Posterior vena cava (tissue), 2 donors: ENCODE measurements around the gene PLEKHA3. TPM values are rescaled to one million over a fixed set of nuclear protein-coding genes. Genes with fewer than 3 reads are reported as not detected.
"Not testable (repeated sequence)": the region's sequence is repeated elsewhere in the genome, so short reads cannot be mapped to it uniquely, and the experiment has no call there.

Source experiments
- DNase-seq: peaks from one replicate; pipeline ENCODE4 v3.0.0-alpha.2; 2020; ENCODE audit warnings: low spot score
- intact Hi-C, 2 donors: fragments of 100-400 bp; cut with DNase I; formaldehyde crosslinking; loops; one replicate each; pipeline versions ENCODE4 v1.14.1 to v1.14.2; 2022 to 2023
- long read RNA-seq, 2 donors: library from polyadenylated mRNA; unstranded; transcript quantifications; one replicate each; pipeline ENCODE4 v2.0.0, GENCODE V29; 2020 to 2021
- total RNA-seq, 2 donors: library from RNA; stranded (reverse); fragmentation: NEBNext Ultra II Directional; extraction: Animal tissue kit (Norgen Biotek cat#: 25700); gene quantifications; one replicate each; pipeline ENCODE4 v1.2.1, GENCODE V29; 2021
- donor health status: DM: yes; HTN: yes; CAD: no.
- donor health status: DM: yes; HTN: yes; CAD: no.

The PLEKHA3 gene
- total RNA-seq = 10 to 100 TPM; 37.2 to 45.1 TPM
- long read RNA-seq, donor 1, full-length matches to known transcripts = 13 of 20 reads
- long read RNA-seq, donor 1, partial matches to known transcripts = 1 of 20 reads
- long read RNA-seq, donor 1, other reads (novel, unspliced or antisense) = 6 of 20 reads
- long read RNA-seq, donor 2, full-length matches to known transcripts = 4 of 11 reads
- long read RNA-seq, donor 2, partial matches to known transcripts = 3 of 11 reads
- long read RNA-seq, donor 2, other reads (novel, unspliced or antisense) = 4 of 11 reads

DNA sequence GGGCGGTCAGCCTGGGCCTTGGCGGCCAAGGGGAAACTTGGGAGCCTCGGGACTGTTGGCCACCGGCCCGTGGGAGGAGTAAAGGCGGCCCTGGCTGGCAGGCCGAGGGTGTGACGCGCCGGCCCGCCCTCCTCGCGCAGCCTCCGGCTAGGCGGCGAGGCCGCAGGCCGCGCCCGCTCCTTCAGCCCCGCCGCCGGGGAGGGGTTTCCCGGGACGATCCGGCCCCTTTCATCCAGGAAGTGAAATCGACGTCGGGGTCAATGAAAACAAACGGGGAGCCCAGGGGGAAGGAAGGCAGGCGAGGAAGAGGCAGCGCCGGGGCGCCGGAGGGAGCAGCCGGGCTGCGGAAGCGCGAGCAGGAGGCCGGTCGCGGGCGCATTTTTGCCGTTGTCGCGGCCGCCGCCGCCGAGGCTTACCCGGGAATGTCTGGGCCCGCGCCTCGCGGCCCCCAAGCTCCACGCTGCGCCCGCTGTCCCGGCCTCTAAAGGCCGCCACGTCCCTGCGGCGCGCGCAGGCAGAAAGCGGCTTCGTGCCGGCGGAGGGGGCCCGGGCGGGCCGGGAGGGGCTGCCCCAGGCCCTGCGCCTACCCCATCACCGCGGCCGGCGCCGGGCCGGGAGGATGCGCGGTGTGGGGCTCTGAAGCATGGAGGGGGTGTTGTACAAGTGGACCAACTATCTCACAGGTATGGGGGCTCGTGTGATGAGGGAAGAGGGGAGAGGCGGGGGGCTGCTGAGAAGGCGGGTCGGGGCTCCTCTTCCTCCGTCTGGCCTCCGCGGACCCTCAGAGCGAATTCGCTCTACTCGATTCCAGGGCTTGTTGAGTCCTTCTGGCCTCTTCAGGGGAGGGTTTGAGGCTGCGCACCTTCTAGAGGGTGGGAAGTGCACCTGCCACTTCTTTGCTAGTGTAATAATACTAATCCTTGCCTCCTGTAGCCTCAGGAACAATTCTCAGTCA is at the start of gene PLEKHA3:
TSS of gene PLEKHA3 (plus strand) at position 231 of the 955 bp plus-strand sequence. CDS start at position 644, 413 bp downstream.
- intact Hi-C loops = no loop called here
- DNase-seq = peak; percentile 99

DNA sequence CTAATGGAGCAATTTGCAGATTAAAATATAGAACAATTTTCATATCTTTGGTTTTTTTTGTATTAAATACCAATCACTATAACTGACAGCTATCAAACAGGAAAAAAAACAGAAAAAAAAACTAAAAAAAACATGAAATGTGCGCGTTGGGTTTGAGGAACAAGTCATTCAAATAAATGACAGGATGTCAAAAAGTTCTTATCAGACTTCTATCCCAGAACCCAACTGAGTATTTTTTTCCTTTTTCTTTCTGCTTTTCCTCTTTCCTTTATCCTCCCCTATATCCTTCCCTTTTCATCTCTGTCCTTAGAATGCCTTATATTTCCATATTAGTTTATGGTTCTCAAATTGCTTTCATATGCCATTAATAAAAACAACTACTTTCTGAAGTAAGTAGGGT is 43.6 kb upstream of the PLEKHA3 start:
- no peak for DNase-seq
- intact Hi-C loops = no loop called here

DNA sequence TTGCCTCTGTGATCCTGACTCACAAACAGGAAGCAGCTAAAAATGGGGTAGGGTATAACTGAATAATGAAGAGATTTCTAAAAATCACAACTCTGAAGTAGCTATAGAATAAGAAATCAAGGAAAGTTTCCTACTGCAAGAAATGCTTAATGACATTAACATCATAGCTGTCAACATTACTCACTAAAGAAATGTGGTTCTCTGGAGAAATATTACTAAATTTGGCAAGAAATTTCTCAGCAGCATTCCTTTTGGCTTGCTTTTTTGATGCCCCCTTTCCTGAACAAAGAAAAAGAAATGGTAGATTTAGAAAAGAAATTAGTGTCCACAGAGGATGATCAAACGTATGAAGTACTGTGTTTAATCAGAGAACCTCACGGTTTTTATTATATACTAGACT is 38.8 kb upstream of the PLEKHA3 start:
- no peak for DNase-seq
- intact Hi-C loops = no loop called here

DNA sequence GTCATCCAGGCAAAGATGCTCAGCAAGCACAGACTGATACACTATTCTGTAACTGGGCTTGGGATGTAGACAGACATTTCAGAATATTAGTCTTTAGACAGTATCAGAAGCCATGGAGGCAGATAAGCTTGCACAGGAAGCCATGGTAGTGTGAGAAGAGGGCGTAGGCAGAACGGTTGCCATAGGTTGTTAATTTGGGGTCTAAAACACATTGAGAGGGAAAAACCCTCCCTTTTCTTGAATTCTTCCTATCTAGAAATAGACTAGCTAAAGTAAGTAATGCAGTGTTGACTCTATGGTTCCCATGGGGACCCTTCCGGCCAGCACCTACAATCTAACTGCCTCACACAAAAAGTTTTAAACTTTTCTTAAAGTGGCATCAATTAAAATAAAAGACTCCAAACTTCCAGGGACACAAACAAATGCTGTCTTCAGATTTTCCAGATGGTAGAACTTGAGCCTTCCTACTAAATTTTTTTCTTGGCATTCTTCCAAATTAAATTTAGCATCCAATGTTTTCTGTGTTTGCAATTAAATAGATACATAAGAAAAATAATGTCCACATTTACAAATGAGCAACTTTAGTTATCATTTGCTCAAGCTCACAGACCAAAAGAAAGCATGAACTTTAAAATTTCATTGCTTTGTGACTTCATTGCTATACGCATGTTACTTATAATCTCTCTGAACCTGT is 31.1 kb upstream of the PLEKHA3 start:
- no peak for DNase-seq
- intact Hi-C loops = no loop called here

DNA sequence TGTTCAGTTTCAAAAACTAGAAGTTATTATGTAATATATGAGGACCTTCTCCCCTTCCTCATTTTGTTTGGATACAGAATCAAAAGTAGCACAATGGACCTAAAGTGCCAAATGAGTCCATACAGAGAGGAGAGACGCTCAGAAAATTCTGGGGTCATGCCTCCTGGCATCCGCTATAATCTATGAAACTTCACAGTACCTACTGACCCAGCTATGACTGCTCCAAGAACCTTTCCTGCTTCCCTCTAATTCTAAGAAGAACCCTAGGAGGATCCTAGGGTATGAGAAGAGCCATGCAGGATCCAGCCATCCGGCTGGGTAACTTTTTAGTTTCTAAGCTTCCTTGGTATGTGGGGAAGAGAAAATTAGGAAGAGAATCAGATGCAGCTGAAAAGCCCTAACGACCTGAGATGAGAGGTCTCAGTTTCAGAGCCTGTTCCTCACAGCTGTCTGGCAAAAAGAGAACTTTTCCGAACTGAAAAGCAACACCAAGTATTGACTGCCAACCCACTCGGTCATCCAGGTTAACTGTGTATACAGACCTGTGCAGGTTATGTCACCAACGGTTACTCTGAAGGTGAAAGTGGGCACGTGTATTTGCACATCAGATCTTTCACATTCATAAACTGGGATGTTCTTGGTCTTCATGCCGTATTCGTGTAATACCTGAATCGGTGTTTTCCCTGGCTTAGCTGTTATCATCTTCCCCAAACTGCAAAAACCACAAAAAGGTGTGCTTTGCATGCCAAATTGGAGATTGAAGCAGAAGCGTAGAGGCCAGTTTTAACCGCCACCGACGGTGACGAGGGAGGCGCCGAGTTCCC is 30.3 kb upstream of the PLEKHA3 start:
- intact Hi-C loops = no loop called here
- no peak for DNase-seq

DNA sequence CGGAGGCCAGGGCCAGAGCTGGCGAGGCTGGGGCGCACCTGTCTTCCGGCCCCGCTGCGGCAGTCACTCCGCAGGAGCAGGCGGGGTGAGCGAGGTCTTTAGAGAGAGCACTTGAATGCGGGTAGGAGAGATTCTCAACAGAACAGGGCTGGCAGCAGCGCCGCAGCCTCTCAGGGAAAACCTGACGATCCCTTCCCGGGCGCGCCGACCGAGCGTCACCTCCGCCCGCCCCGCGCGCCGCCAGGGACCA is 29.8 kb upstream of the PLEKHA3 start:
- DNase-seq = no peak
- intact Hi-C loops = no loop called here

DNA sequence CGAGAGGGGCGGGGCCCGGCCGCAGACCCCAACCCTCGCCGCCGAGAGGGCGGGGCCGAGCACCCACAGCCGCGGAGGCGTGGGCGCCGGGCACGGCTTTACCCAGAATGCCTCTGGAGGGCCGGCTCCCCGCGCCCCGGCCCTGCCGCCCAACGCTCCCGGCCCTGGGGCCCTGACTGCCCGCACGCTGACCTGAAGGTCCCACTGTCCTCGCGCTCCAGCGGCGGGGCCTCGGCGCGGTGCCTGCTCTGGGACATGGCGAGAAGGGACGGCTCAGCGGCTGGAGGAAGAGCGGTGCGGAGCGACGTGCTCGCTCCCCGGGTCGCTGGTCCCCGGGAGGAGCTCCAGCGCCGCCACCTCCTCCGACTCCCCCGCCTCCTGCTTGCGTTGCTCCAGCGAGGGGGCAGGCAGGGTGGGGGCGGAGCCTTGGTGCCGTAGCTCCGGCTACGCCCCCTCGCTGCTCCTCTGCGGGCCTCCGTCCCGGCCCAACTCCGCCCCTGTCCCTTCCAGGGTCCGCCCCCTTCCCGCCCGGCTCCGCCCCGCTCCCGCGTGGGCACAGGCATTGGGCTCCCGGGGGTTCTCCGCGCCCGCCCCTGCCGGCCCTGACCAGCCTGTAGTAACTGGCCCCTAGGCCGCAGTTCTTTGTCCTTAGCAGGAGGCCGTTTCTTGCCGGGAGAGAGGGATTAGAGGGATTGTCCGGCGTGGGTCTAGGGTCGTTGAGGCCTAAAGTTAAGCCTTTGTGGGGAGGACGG is 29.3 kb upstream of the PLEKHA3 start, which contains the start of the genes PJVK and PRKRA:
TSS of gene PJVK (plus strand) at position 605 of the 752 bp plus-strand sequence. CDS start 2,032 bp downstream, outside the sequence.
TSS of gene PRKRA (minus strand) at position 402 of the 752 bp plus-strand sequence. CDS start at position 257, 145 bp downstream.
- peak; percentile 100 for DNase-seq
- intact Hi-C loops = no loop called here

DNA sequence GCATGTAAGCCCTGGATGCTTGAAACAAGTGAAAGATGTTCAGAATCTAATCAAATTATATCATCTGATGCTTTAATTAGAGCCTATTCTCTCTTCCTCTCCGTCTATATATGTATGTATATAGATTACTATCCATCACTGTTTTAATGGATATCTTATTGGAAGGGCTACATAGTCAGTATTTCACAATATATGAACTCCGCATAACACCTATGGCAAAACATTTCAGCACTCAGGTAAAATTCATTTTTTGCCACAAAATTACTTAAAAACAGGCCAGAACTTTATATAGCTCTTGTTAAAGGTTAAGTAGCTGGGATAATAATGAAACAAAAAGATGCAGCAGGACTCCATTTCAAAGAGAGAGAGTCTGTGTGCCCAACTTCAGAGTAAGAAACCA is 27.9 kb upstream of the PLEKHA3 start:
- intact Hi-C loops = no loop called here
- no peak for DNase-seq

DNA sequence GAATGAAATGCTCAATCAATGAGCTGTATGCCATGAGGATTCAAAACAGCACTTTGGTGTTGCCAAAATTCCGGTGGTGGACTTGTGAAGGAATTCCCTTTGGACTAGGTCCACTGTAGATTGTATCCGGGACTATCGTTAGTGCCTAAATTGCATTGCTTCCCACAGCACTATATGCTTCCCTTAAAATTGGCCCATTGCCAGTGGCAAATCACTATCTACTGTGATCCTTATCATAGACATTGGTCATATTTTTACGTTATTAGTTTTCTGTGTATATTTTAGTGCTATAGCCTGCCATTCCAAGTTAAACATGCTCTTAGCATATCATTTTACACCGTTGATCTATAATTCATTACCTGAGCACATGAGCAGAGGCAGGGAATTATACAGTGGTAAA is 27.4 kb upstream of the PLEKHA3 start:
- intact Hi-C loops = no loop called here
- no peak for DNase-seq

DNA sequence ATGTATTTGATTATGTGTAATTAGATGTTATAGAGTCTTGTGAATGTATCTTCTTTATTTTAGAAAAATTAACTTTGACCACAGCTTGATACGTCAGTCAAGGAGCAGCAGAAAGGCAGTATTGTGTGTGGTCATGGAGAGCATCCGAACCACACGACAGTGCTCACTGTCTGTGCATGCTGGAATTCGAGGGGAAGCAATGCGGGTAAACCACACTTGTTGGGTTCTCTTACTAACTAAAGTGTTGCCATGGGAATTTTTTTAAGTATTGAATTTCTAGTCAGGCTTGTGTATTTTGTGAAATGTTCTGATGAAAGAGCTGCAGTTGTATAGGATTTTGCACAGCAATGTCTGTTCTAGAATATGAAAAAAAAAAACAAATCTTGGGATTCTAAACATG is 24.3 kb upstream of the PLEKHA3 start:
- intact Hi-C loops = loop anchor here in 1 of 2 donors (2.0 kb wide), 1 partner anchor 23 kb away; the partner anchor contains the start of gene FKBP7
- DNase-seq = no peak

DNA sequence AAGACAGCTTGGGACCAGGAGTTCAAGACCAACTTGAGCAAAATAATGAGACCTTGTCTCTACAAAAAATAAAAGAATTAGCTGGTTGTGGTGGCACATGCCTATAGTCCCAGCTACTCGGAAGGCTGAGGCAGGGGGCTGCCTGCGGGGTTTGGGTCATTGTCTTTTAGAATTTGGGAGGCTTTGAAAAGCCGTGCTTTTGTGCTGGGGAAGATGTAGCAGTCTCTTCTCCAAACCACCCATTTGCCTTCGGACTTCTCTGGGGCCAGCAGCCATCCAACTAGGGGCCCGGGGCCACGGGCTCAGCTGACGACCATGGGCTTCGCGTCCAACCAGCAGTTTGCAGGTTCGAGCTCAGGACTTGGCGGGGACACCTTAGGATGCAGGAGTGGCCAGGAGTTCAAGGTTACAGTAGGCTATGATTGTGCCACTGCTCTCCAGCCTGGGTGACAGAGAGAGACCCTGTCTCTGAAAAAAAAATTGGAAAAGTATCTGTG is 22.8 kb upstream of the PLEKHA3 start:
- no peak for DNase-seq
- intact Hi-C loops = no loop called here

DNA sequence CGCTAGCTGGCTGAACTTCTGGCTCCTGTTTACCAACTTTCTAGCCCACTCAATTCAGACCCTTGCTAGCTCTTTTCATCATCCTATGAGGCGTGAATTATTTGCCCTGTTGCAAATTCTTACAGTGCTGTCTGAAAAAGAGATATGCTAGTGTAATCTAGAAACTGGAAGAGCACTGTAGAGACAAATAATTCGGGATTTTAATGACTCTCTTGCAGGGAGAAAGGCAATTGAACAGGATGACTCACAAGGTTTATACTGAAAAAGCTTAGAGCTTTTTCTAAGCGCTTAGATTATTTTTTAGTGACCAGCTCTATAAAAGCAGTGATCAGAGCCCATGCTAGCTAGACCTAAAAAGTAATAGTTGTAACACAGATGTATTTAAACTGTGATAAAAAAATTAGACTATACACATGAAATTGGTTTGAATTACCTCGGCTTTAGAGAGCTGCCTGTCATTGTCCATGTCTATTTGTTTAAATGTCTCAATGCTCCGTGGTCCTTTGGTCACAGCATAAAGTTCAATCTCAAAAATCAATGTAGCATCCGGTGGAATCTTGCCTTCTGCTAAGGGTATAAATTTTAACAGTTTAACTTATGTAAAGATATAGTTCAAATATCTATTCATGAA is 10.9 kb upstream of the PLEKHA3 start:
- DNase-seq = no peak
- intact Hi-C loops = no loop called here

DNA sequence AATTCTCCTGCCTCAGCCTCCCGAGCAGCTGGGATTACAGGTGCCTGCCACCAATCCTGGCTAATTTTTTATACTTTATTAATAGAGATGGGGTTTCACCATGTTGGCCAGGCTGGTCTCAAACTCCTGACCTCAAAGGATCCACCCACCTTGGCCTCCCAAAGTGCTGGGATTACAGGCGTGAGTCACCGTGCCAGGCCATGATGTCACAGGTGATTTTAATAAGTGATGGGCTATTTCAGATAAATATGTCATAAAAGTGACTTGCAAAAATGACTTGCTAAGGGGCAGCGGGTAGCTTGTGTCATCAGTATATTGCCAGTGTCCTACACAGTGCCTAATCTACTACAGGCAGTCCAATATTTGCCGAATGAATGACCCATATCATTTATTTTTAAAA is 8.9 kb upstream of the PLEKHA3 start:
- DNase-seq, intact Hi-C loops: not testable (repeated sequence)

DNA sequence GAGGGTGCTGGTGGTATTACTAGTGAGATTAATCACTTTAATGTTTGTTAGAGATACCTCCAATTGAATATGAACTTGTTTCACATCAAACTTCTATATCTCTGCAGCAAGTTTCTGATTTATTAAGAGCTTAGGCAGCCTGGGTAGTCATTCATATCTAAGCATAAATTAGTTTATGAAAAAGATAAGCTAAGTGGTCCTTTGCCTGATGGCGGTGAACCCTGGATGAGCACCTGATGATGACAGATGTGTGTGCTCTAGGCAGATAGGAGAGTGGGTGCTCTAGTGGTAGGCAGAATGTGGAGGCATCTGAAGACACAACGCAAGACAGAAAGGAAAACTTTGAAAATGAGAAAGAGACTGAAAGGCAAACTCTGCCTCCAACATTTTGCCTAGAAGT is 6.9 kb upstream of the PLEKHA3 start:
- intact Hi-C loops = no loop called here

DNA sequence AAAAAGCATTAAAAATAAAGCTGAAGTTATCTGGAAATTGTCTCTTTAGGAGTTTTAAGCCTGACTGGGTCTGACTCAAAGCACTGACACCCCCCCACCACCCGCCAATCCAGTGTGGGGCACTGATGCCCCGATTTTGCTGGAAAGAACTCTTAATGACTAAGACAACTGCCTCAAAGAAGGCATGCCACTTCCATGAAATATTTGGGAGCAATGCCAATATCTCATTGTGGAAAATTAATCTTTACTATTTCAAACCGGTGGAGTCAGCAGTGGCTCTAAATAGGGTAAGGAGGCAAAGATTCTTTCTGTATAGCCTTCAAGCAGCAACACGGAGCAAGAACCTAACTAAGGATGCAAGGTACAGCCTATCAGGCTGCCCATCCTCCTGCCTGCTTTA is 6.3 kb upstream of the PLEKHA3 start:
- intact Hi-C loops = no loop called here
- no peak for DNase-seq

More for the DNA sequence above, 6.9 kb upstream of the PLEKHA3 start:
- DNase-seq = no peak

DNA sequence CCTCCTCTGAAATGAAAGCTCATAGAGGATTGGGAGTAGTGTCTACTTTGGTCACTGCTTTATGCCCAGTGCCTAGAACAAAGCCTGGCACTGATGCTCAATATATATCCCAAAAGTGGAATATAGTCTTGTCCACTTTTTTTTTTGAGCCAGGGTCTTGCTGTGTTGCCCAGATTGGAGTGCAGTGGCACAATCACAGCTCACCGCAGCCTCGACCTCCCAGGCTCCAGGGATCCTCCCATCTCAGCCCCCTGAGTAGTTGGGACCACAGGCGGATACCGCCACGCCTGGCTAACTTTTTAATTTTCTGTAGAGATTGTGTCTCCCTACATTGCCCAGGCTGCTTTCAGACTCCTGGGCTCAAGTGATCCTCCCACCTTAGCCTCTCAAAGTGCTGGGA is 5.7 kb upstream of the PLEKHA3 start:
- intact Hi-C loops = no loop called here

DNA sequence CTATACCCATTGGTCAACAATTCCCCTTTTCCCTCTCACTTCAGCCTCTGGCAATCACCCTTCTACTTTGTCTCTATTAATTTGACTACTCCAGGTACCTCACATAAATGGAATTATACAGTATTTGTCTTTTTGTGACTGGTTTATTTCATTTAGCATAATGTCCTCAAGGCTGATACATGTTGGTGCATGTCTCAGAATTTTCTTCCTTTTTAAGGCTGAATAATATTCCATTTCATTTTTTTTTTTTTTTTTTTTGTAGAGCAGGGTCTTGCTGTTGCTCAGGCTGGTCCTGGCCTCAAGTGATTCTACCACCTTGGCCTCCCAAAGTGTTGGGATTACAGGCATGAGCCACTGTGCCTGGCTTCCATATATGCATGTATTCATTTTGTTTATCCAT is 3.8 kb upstream of the PLEKHA3 start:
- intact Hi-C loops = no loop called here
- DNase-seq = no peak

More for the DNA sequence above, 5.7 kb upstream of the PLEKHA3 start:
- no peak for DNase-seq
